ENCODE results near the gene WSB1. TPM values are rescaled to one million over a fixed set of nuclear protein-coding genes. Genes with fewer than 3 reads are reported as not detected.
"Not testable (repeated sequence)": the region's sequence is repeated elsewhere in the genome, so short reads cannot be mapped to it uniquely, and the experiment has no call there.

WSB1 gene
- total RNA-seq, 1 experiment from 2014 or later, result 35.1 TPM

DNA sequence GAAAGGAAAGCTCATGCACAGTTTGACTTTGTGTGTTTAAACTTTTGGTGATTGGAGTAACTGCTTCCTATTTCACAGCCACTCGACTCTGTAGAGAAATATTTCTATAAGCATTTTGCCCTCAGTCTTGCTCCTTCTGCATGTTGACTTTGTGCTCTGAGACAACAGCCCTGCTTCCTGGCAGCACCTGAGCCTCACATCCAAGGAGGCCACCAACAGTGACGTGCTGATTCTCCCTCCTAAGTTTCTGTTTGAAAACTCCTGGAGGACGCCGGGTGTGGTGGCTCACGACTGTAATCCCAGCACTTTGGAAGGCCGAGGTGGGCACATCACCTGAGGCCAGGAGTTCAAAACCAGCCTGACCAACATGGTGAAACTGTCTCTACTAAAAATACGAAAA lies 23.9 kb upstream of the WSB1 start:
- no TSS peak for BruUV-seq (replicated peaks)
- H2AFZ ChIP-seq (ENCODE audit: low read length), result no peak overlapping the region
- ChIA-PET CTCF (no interaction called here), POLR2A (ENCODE audit: unreplicated experiment) (no interaction called here)
- ATAC-seq (no peak), DNase-seq (no peak)
- H3K36me3 ChIP-seq (ENCODE audit: low read depth, low read length), result no peaks in the 10 kb centered on the region
- H3K27ac ChIP-seq (ENCODE audit: low read length), result no peak overlapping the region
- no peak overlapping the region for H3K9ac ChIP-seq (ENCODE audit: low read length)
- H3F3A ChIP-seq (ENCODE audit: low read length, unreplicated experiment), result no peaks in the 10 kb centered on the region
- H3K4me2 ChIP-seq (ENCODE audit: low read length), result no peak overlapping the region
- no peaks in the 10 kb centered on the region for H4K20me1 ChIP-seq (ENCODE audit: low read length)
- intact Hi-C loops (cut with micrococcal nuclease), result no loop called here
- no peaks in the 10 kb centered on the region for H3K4me1 ChIP-seq (ENCODE audit: insufficient read depth, low read length)
- no peaks in the 10 kb centered on the region for H3K9me3 ChIP-seq (ENCODE audit: low read length)
- H3K27me3 ChIP-seq (ENCODE audit: low read length), result no peaks in the 10 kb centered on the region
- H3K4me3 ChIP-seq (ENCODE audit: low read length), result no peak overlapping the region
- H3K9me2 ChIP-seq (replicated peaks; ENCODE audit: low read length), result no peaks in the 10 kb centered on the region
- TF ChIP-seq EZH2 (IDR thresholded peaks at IDR 0.05; ENCODE audit: low read length, unreplicated experiment) (no peak), EZH2phosphoT487 (IDR thresholded peaks at IDR 0.05; ENCODE audit: borderline replicate concordance, low read length) (no peak)
- TF ChIP-seq, protein P1, sequence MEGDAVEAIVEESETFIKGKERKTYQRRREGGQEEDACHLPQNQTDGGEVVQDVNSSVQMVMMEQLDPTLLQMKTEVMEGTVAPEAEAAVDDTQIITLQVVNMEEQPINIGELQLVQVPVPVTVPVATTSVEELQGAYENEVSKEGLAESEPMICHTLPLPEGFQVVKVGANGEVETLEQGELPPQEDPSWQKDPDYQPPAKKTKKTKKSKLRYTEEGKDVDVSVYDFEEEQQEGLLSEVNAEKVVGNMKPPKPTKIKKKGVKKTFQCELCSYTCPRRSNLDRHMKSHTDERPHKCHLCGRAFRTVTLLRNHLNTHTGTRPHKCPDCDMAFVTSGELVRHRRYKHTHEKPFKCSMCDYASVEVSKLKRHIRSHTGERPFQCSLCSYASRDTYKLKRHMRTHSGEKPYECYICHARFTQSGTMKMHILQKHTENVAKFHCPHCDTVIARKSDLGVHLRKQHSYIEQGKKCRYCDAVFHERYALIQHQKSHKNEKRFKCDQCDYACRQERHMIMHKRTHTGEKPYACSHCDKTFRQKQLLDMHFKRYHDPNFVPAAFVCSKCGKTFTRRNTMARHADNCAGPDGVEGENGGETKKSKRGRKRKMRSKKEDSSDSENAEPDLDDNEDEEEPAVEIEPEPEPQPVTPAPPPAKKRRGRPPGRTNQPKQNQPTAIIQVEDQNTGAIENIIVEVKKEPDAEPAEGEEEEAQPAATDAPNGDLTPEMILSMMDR (conservative IDR thresholded peaks at IDR 0.05; ENCODE audit: low read depth, low read length), result no peak
- no peaks in the 10 kb centered on the region for H3K79me2 ChIP-seq (ENCODE audit: low read length)

DNA sequence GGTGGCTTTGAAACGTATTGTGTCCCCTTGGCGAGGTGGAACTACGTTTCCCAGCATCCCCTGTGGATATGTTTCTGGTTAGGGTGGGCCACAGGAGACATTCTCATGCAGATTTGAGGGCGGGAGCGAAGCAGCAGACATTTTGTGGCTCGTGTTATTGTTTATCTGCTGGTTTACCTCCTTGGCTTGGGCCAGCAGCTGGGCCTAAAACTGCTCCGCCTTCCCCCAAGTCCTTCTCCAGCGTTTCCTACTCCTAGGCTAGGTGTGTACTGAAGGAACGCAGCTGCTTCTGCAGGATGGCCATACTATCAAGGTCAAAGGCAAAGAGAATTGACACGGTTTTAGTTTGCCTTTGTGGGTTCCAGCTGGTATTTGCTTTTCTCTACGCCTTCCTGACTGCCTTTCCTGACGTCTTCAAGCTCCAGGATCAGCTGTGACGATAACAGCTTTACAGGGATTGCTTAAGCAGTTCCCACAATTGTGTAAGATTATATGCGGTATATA lies 17.2 kb upstream of the WSB1 start:
- Histone ChIP-seq H3K9me2 (replicated peaks; ENCODE audit: low read length) (no peaks in the 10 kb centered on the region), H3K4me3 (ENCODE audit: low read length) (no peak overlapping the region), H3K4me1 (ENCODE audit: insufficient read depth, low read length) (no peaks in the 10 kb centered on the region), H3K9ac (ENCODE audit: low read length) (no peak overlapping the region), H3F3A (ENCODE audit: low read length, unreplicated experiment) (no peaks in the 10 kb centered on the region), H3K9me3 (ENCODE audit: low read length) (no peaks in the 10 kb centered on the region), H3K27ac (ENCODE audit: low read length) (no peak overlapping the region), H3K79me2 (ENCODE audit: low read length) (no peaks in the 10 kb centered on the region), H2AFZ (ENCODE audit: low read length) (no peak overlapping the region), H3K36me3 (ENCODE audit: low read depth, low read length) (no peaks in the 10 kb centered on the region), H3K4me2 (ENCODE audit: low read length) (no peak overlapping the region), H4K20me1 (ENCODE audit: low read length) (no peaks in the 10 kb centered on the region), H3K27me3 (ENCODE audit: low read length) (no peaks in the 10 kb centered on the region)
- BruUV-seq (replicated peaks), result no TSS peak
- intact Hi-C loops (cut with micrococcal nuclease), result no loop called here
- ATAC-seq, result no peak
- TF ChIP-seq, protein P1 (conservative IDR thresholded peaks at IDR 0.05; ENCODE audit: low read depth, low read length), result no peak
- TF ChIP-seq EZH2 (IDR thresholded peaks at IDR 0.05; ENCODE audit: low read length, unreplicated experiment), result no peak
- no peak for TF ChIP-seq EZH2phosphoT487 (IDR thresholded peaks at IDR 0.05; ENCODE audit: borderline replicate concordance, low read length)
- ChIA-PET POLR2A (ENCODE audit: unreplicated experiment) (interaction anchor here (0.6 kb wide), 1 partner anchor 973 kb away, joined by 12 read pairs; no protein-coding TSS in a partner anchor), CTCF (no interaction called here)
- DNase-seq, result no peak

DNA sequence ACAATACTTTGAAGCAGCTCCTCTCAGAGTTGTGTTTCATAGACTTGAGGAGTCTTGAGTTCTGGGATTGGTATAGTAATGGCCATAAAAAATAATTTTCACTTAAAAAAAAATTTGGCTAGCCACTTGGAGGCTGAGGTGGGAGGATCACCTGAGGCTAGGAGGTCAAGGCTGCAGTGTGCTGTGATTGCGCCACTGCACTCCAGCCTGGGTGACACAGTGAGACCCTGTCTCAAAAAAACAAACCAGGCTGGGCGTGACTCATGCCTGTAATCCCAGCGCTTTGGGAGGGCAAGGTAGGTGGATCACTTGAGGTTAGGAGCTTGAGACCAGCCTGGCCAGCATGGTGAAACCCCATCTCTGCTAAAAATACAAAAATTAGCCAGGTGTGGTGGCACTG lies 14.8 kb upstream of the WSB1 start:
- BruUV-seq (replicated peaks); H2AFZ ChIP-seq (ENCODE audit: low read length); H3K79me2 ChIP-seq (ENCODE audit: low read length); H3K9me2 ChIP-seq (replicated peaks; ENCODE audit: low read length); H3F3A ChIP-seq (ENCODE audit: low read length, unreplicated experiment); POLR2A ChIA-PET (ENCODE audit: unreplicated experiment); H3K36me3 ChIP-seq (ENCODE audit: low read depth, low read length); H3K4me2 ChIP-seq (ENCODE audit: low read length); CTCF ChIA-PET; H3K9ac ChIP-seq (ENCODE audit: low read length); DNase-seq; intact Hi-C loops (cut with micrococcal nuclease); H3K27me3 ChIP-seq (ENCODE audit: low read length); H3K9me3 ChIP-seq (ENCODE audit: low read length); H3K4me1 ChIP-seq (ENCODE audit: insufficient read depth, low read length); H4K20me1 ChIP-seq (ENCODE audit: low read length); H3K27ac ChIP-seq (ENCODE audit: low read length); H3K4me3 ChIP-seq (ENCODE audit: low read length); ATAC-seq: not testable (repeated sequence)
